ENCODE measurements around the gene TMEM184B.

DNA sequence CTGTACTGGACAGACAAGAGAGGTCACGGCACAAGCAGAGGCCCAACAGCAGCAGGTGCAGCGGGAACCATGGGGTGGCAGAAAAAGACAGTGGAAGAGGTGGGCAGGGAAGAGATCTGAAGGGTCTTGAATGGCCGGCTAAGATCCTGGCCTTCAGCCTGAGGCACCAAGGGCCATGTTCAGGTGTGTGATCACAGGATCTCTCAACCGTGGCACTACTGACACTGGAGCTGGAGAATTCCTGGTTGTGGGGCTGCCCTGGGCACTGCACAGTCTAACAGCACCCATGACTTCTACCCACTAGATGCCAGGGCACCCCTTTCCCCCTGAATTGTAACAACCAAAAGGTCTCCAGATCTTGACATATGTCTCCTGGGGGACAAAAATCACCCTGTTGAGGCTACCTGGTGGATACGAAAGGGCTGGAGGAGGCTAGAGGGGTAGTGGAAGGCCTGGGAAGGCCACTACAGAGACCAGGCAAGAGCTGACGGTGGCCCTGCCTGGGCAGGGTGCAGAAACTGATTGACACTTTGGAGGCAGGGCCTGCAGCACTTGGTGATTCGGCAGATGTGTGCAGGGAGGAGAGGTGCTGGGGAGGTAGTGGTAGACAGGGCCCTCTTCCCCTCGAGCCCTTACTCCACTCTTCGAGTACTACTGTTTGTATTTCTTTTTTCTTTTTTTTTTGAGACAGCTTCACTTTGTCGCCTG is 36.1 kb upstream of the TMEM184B start:
- TF ChIP-seq, protein P1, sequence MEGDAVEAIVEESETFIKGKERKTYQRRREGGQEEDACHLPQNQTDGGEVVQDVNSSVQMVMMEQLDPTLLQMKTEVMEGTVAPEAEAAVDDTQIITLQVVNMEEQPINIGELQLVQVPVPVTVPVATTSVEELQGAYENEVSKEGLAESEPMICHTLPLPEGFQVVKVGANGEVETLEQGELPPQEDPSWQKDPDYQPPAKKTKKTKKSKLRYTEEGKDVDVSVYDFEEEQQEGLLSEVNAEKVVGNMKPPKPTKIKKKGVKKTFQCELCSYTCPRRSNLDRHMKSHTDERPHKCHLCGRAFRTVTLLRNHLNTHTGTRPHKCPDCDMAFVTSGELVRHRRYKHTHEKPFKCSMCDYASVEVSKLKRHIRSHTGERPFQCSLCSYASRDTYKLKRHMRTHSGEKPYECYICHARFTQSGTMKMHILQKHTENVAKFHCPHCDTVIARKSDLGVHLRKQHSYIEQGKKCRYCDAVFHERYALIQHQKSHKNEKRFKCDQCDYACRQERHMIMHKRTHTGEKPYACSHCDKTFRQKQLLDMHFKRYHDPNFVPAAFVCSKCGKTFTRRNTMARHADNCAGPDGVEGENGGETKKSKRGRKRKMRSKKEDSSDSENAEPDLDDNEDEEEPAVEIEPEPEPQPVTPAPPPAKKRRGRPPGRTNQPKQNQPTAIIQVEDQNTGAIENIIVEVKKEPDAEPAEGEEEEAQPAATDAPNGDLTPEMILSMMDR (IDR thresholded peaks at IDR 0.05) = no peak
- TF ChIP-seq POLR2A (IDR thresholded peaks at IDR 0.05) = no peak
